ENCODE measurements around the gene WDPCP.

- no peak for TF ChIP-seq ZFP3 (CRISPR knock-in tag; IDR thresholded peaks at IDR 0.05)
- no peak for TF ChIP-seq ARNTL (CRISPR knock-in tag; IDR thresholded peaks at IDR 0.05; ENCODE audit: borderline replicate concordance, low read depth)
- no peak for TF ChIP-seq BACH2 (CRISPR knock-in tag; IDR thresholded peaks at IDR 0.05; ENCODE audit: borderline replicate concordance)
Measured at GRCh38 chr2:63346411-63346810, 241.9 kb downstream of the WDPCP start.
